IMR-90 (cell line): ENCODE results near the gene ASTL. TPM values are rescaled to one million over a fixed set of nuclear protein-coding genes. Genes with fewer than 3 reads are reported as not detected.

Experiments
- ATAC-seq: fragments of 200-7000 bp; cut with Tn5 transposase; 2 replicates; pipeline ENCODE4 v1.9.1; 2020; ENCODE audit warnings: low read depth, mild to moderate bottlenecking, moderate library complexity
- BruUV-seq: library from RNA; stranded (reverse); fragments of 400-500 nt; replicated peaks from 2 replicates; lab custom pipeline; 2021; lab: Mats Ljungman, UMichigan
- CTCF ChIA-PET: fragments of 300-600 bp; formaldehyde crosslinking; extraction: SDS; loops from one replicate; lab custom pipeline; 2021; ENCODE audit warnings: antibody characterized with exemption; lab: Yijun Ruan, JAX
- POLR2A ChIA-PET: fragments of 300-600 bp; sonication (Branson Sonifier 250); formaldehyde crosslinking; loops from one replicate; lab custom pipeline; 2022; ENCODE audit warnings: antibody characterized with exemption; ENCODE audit not compliant: unreplicated experiment; lab: Charles Lee
- DNase-seq: peaks from one replicate; pipeline ENCODE4 v3.0.0; 2013
- H2AFZ ChIP-seq: replicated peaks from 2 replicates; pipeline ENCODE3; 2013; ENCODE audit warnings: low read length, mild to moderate bottlenecking; ENCODE audit not compliant: poor library complexity
- H2AK5ac ChIP-seq: 2 replicates; pipeline ENCODE4 v1.6.1; 2013; ENCODE audit warnings: low read depth, low read length, inconsistent platforms
- H2AK9ac ChIP-seq: replicated peaks from 2 replicates; pipeline ENCODE3; 2013; ENCODE audit warnings: mild to moderate bottlenecking, low read depth, low read length, moderate library complexity; ENCODE audit not compliant: poor library complexity
- H2BK120ac ChIP-seq: 2 replicates; pipeline ENCODE4 v1.6.1; 2013; ENCODE audit warnings: low read depth, low read length, inconsistent platforms
- H2BK15ac ChIP-seq: 3 replicates; pipeline ENCODE4 v1.6.1; 2013; ENCODE audit warnings: low read depth, low read length, inconsistent platforms
- H2BK20ac ChIP-seq: 2 replicates; pipeline ENCODE4 v1.6.1; 2013; ENCODE audit warnings: low read depth, mild to moderate bottlenecking, inconsistent platforms, low read length, moderate library complexity
- H2BK5ac ChIP-seq: 2 replicates; pipeline ENCODE4 v1.6.1; 2013; ENCODE audit warnings: mild to moderate bottlenecking, low read depth, low read length, inconsistent platforms; ENCODE audit not compliant: poor library complexity, severe bottlenecking
- H3K14ac ChIP-seq: replicated peaks from 2 replicates; pipeline ENCODE4 v1.6.1; 2013; ENCODE audit warnings: low read depth, low read length, inconsistent platforms
- H3K18ac ChIP-seq: 2 replicates; pipeline ENCODE4 v1.6.1; 2013; ENCODE audit warnings: low read depth, low read length, control low read depth
- H3K23ac ChIP-seq: 2 replicates; pipeline ENCODE4 v1.6.1; 2013; ENCODE audit warnings: low read depth, low read length, inconsistent platforms
- H3K27ac ChIP-seq: 2 replicates; pipeline ENCODE4 v1.5.1; 2013; ENCODE audit warnings: mild to moderate bottlenecking, control low read depth, low read length; ENCODE audit not compliant: insufficient read depth
- H3K27me3 ChIP-seq: 2 replicates; pipeline ENCODE4 v1.6.1; 2013; ENCODE audit warnings: low read length; ENCODE audit not compliant: control insufficient read depth, insufficient read depth
- H3K36me3 ChIP-seq: 2 replicates; pipeline ENCODE4 v1.6.1; 2013; ENCODE audit warnings: low read length, mixed read lengths; ENCODE audit not compliant: control insufficient read depth, insufficient read depth
- H3K4ac ChIP-seq: 2 replicates; pipeline ENCODE4 v1.6.1; 2013; ENCODE audit warnings: low read depth, low read length, inconsistent platforms
- H3K4me1 ChIP-seq: 2 replicates; pipeline ENCODE4 v1.6.1; 2013; ENCODE audit warnings: low read length, mixed read lengths; ENCODE audit not compliant: control insufficient read depth, insufficient read depth
- H3K4me2 ChIP-seq: 2 replicates; pipeline ENCODE4 v1.6.1; 2013; ENCODE audit warnings: low read depth, mild to moderate bottlenecking, control low read depth, low read length, moderate library complexity
- H3K4me3 ChIP-seq: 2 replicates; pipeline ENCODE4 v1.5.1; 2013; ENCODE audit warnings: low read depth, mild to moderate bottlenecking, control low read depth, low read length, moderate library complexity; ENCODE audit not compliant: insufficient read depth
- H3K56ac ChIP-seq: 2 replicates; pipeline ENCODE4 v1.6.1; 2013; ENCODE audit warnings: low read length, inconsistent platforms; ENCODE audit not compliant: insufficient read depth; ENCODE audit errors: extremely low read depth
- H3K79me1 ChIP-seq, 2 experiments: 2 replicates each; pipeline ENCODE4 v1.6.1; 2013; ENCODE audit warnings: low read length in 2 of 2, inconsistent platforms in 1 of 2, low read depth in 1 of 2
- H3K9ac ChIP-seq: 2 replicates; pipeline ENCODE4 v1.6.1; 2013; ENCODE audit warnings: low read depth, low read length, control low read depth
- H3K9me1 ChIP-seq: 2 replicates; pipeline ENCODE4 v1.6.1; 2013; ENCODE audit warnings: low read length, inconsistent platforms; ENCODE audit not compliant: insufficient read depth
- H3K9me3 ChIP-seq: 2 replicates; pipeline ENCODE4 v1.6.1; 2013; ENCODE audit warnings: low read length; ENCODE audit not compliant: control insufficient read depth, insufficient read depth
- H4K20me1 ChIP-seq: 2 replicates; pipeline ENCODE4 v1.6.1; 2013; ENCODE audit warnings: low read length, inconsistent platforms; ENCODE audit not compliant: insufficient read depth
- H4K5ac ChIP-seq: 2 replicates; pipeline ENCODE4 v1.6.1; 2013; ENCODE audit warnings: mild to moderate bottlenecking, low read depth, low read length, control low read depth
- H4K8ac ChIP-seq, 2 experiments: 2 replicates each; pipeline ENCODE4 v1.6.1; 2013; ENCODE audit warnings: low read depth in 2 of 2, low read length in 2 of 2, control low read depth in 1 of 2, inconsistent platforms in 1 of 2
- H4K91ac ChIP-seq: 2 replicates; pipeline ENCODE4 v1.6.1; 2013; ENCODE audit warnings: low read depth, low read length, inconsistent platforms; ENCODE audit not compliant: insufficient read depth
- BHLHE40 ChIP-seq: fragments of 150-350 bp; IDR thresholded peaks from 2 replicates; pipeline ENCODE4 v1.6.1; 2016; ENCODE audit warnings: mild to moderate bottlenecking, low read depth, low read length
- CEBPB ChIP-seq: IDR thresholded peaks from 2 replicates; pipeline ENCODE4 v1.6.1; 2012; ENCODE audit warnings: low read depth, low read length, improper control_type of control experiment
- MAFK ChIP-seq: IDR thresholded peaks from 2 replicates; pipeline ENCODE4 v1.6.1; 2012; ENCODE audit warnings: low read depth, low read length, improper control_type of control experiment
- MAZ ChIP-seq: IDR thresholded peaks from 2 replicates; pipeline ENCODE4 v1.6.1; 2012; ENCODE audit warnings: low read depth, mild to moderate bottlenecking, low read length, improper control_type of control experiment, moderate library complexity, borderline replicate concordance
- NFE2L2 ChIP-seq: fragments of 150-350 bp; IDR thresholded peaks from 2 replicates; pipeline ENCODE4 v1.6.1; 2016; ENCODE audit warnings: low read depth, mild to moderate bottlenecking, low read length
- POLR2A ChIP-seq: IDR thresholded peaks from 2 replicates; pipeline ENCODE4 v1.6.1; 2012; ENCODE audit warnings: mild to moderate bottlenecking, low read depth, low read length
- RAD21 ChIP-seq: IDR thresholded peaks from 2 replicates; pipeline ENCODE4 v1.6.1; 2012; ENCODE audit warnings: low read length, improper control_type of control experiment
- RCOR1 ChIP-seq: IDR thresholded peaks from 2 replicates; pipeline ENCODE4 v1.6.1; 2012; ENCODE audit warnings: mild to moderate bottlenecking, low read length, improper control_type of control experiment; ENCODE audit not compliant: insufficient replicate concordance
- RFX5 ChIP-seq: IDR thresholded peaks from 2 replicates; pipeline ENCODE4 v1.8.0; 2012; ENCODE audit warnings: low read depth, mild to moderate bottlenecking, low read length, moderate library complexity
- SMC3 ChIP-seq: fragments of 150-350 bp; IDR thresholded peaks from 2 replicates; pipeline ENCODE4 v1.6.1; 2016; ENCODE audit warnings: low read depth, mild to moderate bottlenecking, antibody characterized with exemption, low read length, moderate library complexity
- WGBS, 2 experiments: methylation state at CpG; one replicate each; pipeline versions ENCODE4 v1.1.5 to v1.1.7; 2013; ENCODE audit warnings: missing lambda C conversion rate in 2 of 2; ENCODE audit not compliant: insufficient read length in 1 of 2; ENCODE audit errors: extremely low coverage in 2 of 2; 5-methylcytosine and 5-hydroxymethylcytosine counted together
- dilution Hi-C: fragments of 300-500 bp; cut with HindIII; formaldehyde crosslinking; loops from one replicate; pipeline ENCODE4 v1.14.3; 2018; ENCODE audit warnings: low sequenced_read_pairs; ENCODE audit not compliant: unreplicated experiment
- in situ Hi-C: fragments of 300-500 bp; cut with MboI; formaldehyde crosslinking; loops from 3 replicates; pipeline ENCODE4 v1.14.3; 2019; ENCODE audit warnings: low sequenced_read_pairs, inconsistent platforms, mixed read lengths
- intact Hi-C: fragments of 100-400 bp; cut with micrococcal nuclease; formaldehyde crosslinking; loops from 2 replicates; pipeline ENCODE4 v1.10.0; 2022
- polyA plus RNA-seq, 3 experiments: library from polyadenylated mRNA; depleted of rRNA; stranded (reverse); fragments of >200 nt; gene quantifications; 2 replicates each; pipeline ENCODE4 v1.2.3, GENCODE V29; 2012; ENCODE audit warnings: low replicate concordance in 1 of 3
- total RNA-seq: library from RNA; depleted of rRNA; stranded (reverse); fragments of >200 nt; gene quantifications from 2 replicates; pipeline ENCODE4 v1.2.3, GENCODE V29; 2012
- TF ChIP-seq, protein P1 (sequence below): fragments of 150-350 bp; IDR thresholded peaks from 2 replicates; pipeline ENCODE4 v1.6.1; 2017; ENCODE audit warnings: mild to moderate bottlenecking, antibody characterized with exemption, low read length, low read depth

The ASTL gene
- total and polyA plus RNA-seq, 2 of the 4 experiments (the other 2 are of a cell fraction) = not detected

DNA sequence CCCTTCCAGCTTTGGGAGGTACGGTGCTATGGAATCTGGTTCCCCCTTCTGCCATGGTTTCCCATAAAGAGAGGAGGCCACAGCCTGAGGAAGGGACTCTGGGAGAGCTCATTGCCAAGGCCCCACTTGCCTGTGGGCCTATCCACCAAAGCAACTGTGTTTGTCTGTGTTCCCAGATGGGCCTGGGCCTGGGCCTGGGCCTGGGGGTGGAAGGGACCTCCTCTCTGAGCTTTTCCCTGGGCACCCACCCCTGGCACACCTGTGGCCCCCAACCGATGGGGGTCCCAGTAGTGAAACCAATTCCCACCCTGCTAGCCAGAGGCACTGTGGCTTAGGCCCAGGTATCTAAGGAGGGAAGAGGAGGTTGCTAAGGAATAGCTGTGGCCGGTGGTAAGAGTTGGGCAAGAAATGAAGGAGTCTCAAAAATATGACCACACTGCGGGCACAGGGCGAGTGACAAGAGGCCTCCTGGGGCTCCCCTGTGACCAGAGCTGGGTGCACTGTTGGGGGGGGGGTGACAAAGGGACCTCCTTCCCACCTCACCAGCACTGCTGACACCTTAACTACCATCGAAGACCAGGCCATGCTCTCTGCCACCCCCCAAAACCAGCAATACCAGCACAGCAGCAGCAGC lies 11.8 kb upstream of the ASTL start:
- H2BK20ac ChIP-seq = no peak overlapping the region
- H3K18ac ChIP-seq = no peak overlapping the region
- no peak overlapping the region for H3K56ac ChIP-seq
- H2AFZ ChIP-seq = no peak overlapping the region
- ChIA-PET POLR2A (no interaction called here), CTCF (no interaction called here)
- H3K79me1 ChIP-seq = no peaks in the 10 kb centered on the region
- no peaks in the 10 kb centered on the region for H3K9me1 ChIP-seq
- H3K27me3 ChIP-seq = peaks cover 1% of the 10 kb centered on the region; the same call in 1 of the 2 replicates
- H2BK120ac ChIP-seq = no peak overlapping the region
- intact Hi-C loops (no loop called here), dilution Hi-C loops (no loop called here), in situ Hi-C loops (no loop called here)
- H3K23ac ChIP-seq = no peak overlapping the region
- ATAC-seq (no peak), DNase-seq (no peak)
- TF ChIP-seq RCOR1 = no peak
- TF ChIP-seq RFX5 = no peak
- TF ChIP-seq MAFK = no peak
- TF ChIP-seq, protein P1, sequence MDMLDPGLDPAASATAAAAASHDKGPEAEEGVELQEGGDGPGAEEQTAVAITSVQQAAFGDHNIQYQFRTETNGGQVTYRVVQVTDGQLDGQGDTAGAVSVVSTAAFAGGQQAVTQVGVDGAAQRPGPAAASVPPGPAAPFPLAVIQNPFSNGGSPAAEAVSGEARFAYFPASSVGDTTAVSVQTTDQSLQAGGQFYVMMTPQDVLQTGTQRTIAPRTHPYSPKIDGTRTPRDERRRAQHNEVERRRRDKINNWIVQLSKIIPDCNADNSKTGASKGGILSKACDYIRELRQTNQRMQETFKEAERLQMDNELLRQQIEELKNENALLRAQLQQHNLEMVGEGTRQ = no peak
- no peak for TF ChIP-seq POLR2A
- no peak for TF ChIP-seq SMC3
- TF ChIP-seq BHLHE40 = no peak
- TF ChIP-seq RAD21 = no peak
- no peak for TF ChIP-seq CEBPB
- no peak for TF ChIP-seq MAZ
- TF ChIP-seq NFE2L2 = no peak
- no peak overlapping the region for H2BK5ac ChIP-seq
- H2BK15ac ChIP-seq = no peak overlapping the region
- H2AK9ac ChIP-seq = no peak overlapping the region
- H4K8ac ChIP-seq = no peak overlapping the region
- no peak overlapping the region for H4K5ac ChIP-seq
- no TSS peak for BruUV-seq
- H3K36me3 ChIP-seq = no peaks in the 10 kb centered on the region
- no peak overlapping the region for H3K9ac ChIP-seq
- H3K4me3 ChIP-seq = no peak overlapping the region
- no peak overlapping the region for H3K4me2 ChIP-seq
- peaks cover 5% of the 10 kb centered on the region; the same call in 1 of the 2 replicates for H3K4me1 ChIP-seq
- no peak overlapping the region for H2AK5ac ChIP-seq
- H3K27ac ChIP-seq = no peak overlapping the region
- 100% methylated on average over 1 of the region's 6 CpGs; no CpG with 5 or more reads in 1 of the 2 experiments for WGBS, 2 experiments
- H3K9me3 ChIP-seq = no peaks in the 10 kb centered on the region
- no peak overlapping the region for H3K14ac ChIP-seq
- no peak overlapping the region for H3K4ac ChIP-seq
- no peaks in the 10 kb centered on the region for H4K20me1 ChIP-seq
- H4K91ac ChIP-seq = no peak overlapping the region
